ENCODE data around the gene C5.

DNA sequence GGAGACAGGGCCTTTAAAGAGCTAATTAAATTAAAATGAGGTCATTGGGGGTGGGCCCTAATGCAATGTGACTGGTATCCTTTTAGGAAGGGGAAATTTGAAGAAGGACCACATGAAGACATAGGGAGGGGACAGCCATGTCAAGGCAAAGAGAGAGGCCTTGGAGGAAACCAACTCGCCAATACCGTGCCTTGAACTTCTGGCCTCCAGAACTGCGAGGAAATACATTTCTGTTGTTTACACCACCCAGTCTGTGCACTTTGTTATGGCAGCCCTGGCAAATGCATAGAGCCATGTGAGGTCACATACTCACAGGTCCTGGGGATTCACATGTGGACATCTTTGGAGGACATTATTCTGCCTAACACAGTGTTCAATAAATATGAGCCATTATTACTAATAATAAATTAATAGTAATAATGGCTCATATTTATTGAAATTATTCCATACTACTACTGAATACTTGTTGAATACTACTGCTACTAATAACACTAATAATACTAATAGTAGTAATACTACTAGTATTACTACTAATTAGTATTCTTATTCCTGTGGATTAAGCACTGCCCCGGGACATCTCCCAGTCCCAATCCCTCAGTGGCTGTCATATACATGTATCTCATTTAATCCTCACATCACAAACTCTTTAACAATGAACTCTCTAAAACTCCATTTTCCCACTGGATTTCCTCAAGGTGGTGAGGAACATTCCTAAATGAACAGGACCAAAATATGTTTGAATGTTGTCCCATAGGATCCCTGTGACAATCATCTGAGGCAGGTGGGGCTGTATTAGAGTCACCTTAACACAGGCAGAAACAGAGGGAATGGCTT is 131.9 kb downstream of the C5 start:
- TF ChIP-seq, protein P1, sequence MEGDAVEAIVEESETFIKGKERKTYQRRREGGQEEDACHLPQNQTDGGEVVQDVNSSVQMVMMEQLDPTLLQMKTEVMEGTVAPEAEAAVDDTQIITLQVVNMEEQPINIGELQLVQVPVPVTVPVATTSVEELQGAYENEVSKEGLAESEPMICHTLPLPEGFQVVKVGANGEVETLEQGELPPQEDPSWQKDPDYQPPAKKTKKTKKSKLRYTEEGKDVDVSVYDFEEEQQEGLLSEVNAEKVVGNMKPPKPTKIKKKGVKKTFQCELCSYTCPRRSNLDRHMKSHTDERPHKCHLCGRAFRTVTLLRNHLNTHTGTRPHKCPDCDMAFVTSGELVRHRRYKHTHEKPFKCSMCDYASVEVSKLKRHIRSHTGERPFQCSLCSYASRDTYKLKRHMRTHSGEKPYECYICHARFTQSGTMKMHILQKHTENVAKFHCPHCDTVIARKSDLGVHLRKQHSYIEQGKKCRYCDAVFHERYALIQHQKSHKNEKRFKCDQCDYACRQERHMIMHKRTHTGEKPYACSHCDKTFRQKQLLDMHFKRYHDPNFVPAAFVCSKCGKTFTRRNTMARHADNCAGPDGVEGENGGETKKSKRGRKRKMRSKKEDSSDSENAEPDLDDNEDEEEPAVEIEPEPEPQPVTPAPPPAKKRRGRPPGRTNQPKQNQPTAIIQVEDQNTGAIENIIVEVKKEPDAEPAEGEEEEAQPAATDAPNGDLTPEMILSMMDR (IDR thresholded peaks at IDR 0.05): no peak
- TF ChIP-seq ZNF121 (CRISPR knock-in tag; IDR thresholded peaks at IDR 0.05) (no peak), KAT7 (CRISPR knock-in tag; IDR thresholded peaks at IDR 0.05; ENCODE audit: borderline replicate concordance) (no peak)
- TF ChIP-seq, protein P2, sequence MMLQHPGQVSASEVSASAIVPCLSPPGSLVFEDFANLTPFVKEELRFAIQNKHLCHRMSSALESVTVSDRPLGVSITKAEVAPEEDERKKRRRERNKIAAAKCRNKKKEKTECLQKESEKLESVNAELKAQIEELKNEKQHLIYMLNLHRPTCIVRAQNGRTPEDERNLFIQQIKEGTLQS (CRISPR knock-in tag; conservative IDR thresholded peaks at IDR 0.05): no peak
- TF ChIP-seq, protein P3, sequence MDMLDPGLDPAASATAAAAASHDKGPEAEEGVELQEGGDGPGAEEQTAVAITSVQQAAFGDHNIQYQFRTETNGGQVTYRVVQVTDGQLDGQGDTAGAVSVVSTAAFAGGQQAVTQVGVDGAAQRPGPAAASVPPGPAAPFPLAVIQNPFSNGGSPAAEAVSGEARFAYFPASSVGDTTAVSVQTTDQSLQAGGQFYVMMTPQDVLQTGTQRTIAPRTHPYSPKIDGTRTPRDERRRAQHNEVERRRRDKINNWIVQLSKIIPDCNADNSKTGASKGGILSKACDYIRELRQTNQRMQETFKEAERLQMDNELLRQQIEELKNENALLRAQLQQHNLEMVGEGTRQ (CRISPR knock-in tag; IDR thresholded peaks at IDR 0.05): no peak
- TF ChIP-seq, protein P4, sequence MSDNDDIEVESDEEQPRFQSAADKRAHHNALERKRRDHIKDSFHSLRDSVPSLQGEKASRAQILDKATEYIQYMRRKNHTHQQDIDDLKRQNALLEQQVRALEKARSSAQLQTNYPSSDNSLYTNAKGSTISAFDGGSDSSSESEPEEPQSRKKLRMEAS (CRISPR knock-in tag; IDR thresholded peaks at IDR 0.05): no peak

Measured in WTC11 (cell line).